ENCODE results near the gene TPST2.

TPST2 gene

GRCh38 chr22:26527574-26528465 is 62.1 kb downstream of the TPST2 start:
- H3K4me3 ChIP-seq (ENCODE audit: low read depth, low read length): no peak overlapping the region
- no peak for DNase-seq (ENCODE audit: low read depth)
- no peak for TF ChIP-seq CTCF (IDR thresholded peaks at IDR 0.05; ENCODE audit: low read depth, low read length, missing control alignments)

GRCh38 chr22:26527167-26527566 is 62.8 kb downstream of the TPST2 start:
- DNase-seq (ENCODE audit: low read depth): no peak
- TF ChIP-seq CTCF (IDR thresholded peaks at IDR 0.05; ENCODE audit: low read depth, low read length, missing control alignments): no peak
- no peak overlapping the region for H3K4me3 ChIP-seq (ENCODE audit: low read depth, low read length)

GRCh38 chr22:26525946-26526564 is 63.9 kb downstream of the TPST2 start:
- TF ChIP-seq CTCF (IDR thresholded peaks at IDR 0.05; ENCODE audit: low read depth, low read length, missing control alignments): no peak
- DNase-seq (ENCODE audit: low read depth): no peak
- H3K4me3 ChIP-seq (ENCODE audit: low read depth, low read length): no peak overlapping the region

GRCh38 chr22:26524870-26525269 is 65.1 kb downstream of the TPST2 start:
- TF ChIP-seq CTCF (IDR thresholded peaks at IDR 0.05; ENCODE audit: low read depth, low read length, missing control alignments): no peak
- DNase-seq (ENCODE audit: low read depth): no peak
- H3K4me3 ChIP-seq (ENCODE audit: low read depth, low read length): no peak overlapping the region

- TF ChIP-seq CTCF (IDR thresholded peaks at IDR 0.05; ENCODE audit: low read depth, low read length, missing control alignments): no peak
- no peak for DNase-seq (ENCODE audit: low read depth)
- H3K4me3 ChIP-seq (ENCODE audit: low read depth, low read length): no peak overlapping the region
Measured at GRCh38 chr22:26522592-26522991, 67.3 kb downstream of the TPST2 start.

- H3K4me3 ChIP-seq (ENCODE audit: low read depth, low read length): no peak overlapping the region
- DNase-seq (ENCODE audit: low read depth): no peak
- no peak for TF ChIP-seq CTCF (IDR thresholded peaks at IDR 0.05; ENCODE audit: low read depth, low read length, missing control alignments)
Measured at GRCh38 chr22:26522012-26522411, 67.9 kb downstream of the TPST2 start.
